ENCODE data around the gene TBC1D2.

GRCh38 chr9:98284754-98285153 is 29.3 kb upstream of the TBC1D2 start:
- TF ChIP-seq EP300 (IDR thresholded peaks at IDR 0.05) (no peak), CTCF (IDR thresholded peaks at IDR 0.05) (no peak), POLR2A (IDR thresholded peaks at IDR 0.05) (no peak)

All from upper lobe of left lung (tissue), 4 donors.